Activated naive CD8-positive, alpha-beta T cell treated with anti-CD3 and anti-CD28 coated beads, Interleukin-2, amount 10 ng/mL, durations not matched to agents 7 days and 5 days (primary cell): Measurements from ENCODE around the gene FLVCR2. TPM values are rescaled to one million over a fixed set of nuclear protein-coding genes. Genes with fewer than 3 reads are reported as not detected.

Experiments
- ATAC-seq: fragments of 150-1000 bp; cut with Tn5 transposase; one replicate; pipeline ENCODE4 v1.10.0; 2021; ENCODE audit warnings: low read depth, moderate library complexity
- POLR2A ChIA-PET: fragments of 350-600 bp; sonication (Branson Sonifier 250); formaldehyde crosslinking; loops from one replicate; lab custom pipeline; 2021; ENCODE audit warnings: antibody characterized with exemption; lab: Charles Lee
- DNase-seq: peaks from one replicate; pipeline ENCODE4 v3.0.0; 2021
- H3K27ac Mint-ChIP-seq: one replicate; pipeline ENCODE4 v1.8.0; 2022; ENCODE audit warnings: mild to moderate bottlenecking, mixed read lengths
- H3K27me3 Mint-ChIP-seq: one replicate; pipeline ENCODE4 v1.8.0; 2022; ENCODE audit warnings: mild to moderate bottlenecking, moderate library complexity, mixed read lengths
- H3K36me3 Mint-ChIP-seq: one replicate; pipeline ENCODE4 v1.8.0; 2021; ENCODE audit warnings: mild to moderate bottlenecking, mixed read lengths
- H3K4me1 Mint-ChIP-seq: one replicate; pipeline ENCODE4 v1.8.0; 2021; ENCODE audit warnings: mixed read lengths
- H3K4me3 Mint-ChIP-seq: one replicate; pipeline ENCODE4 v1.8.0; 2022; ENCODE audit warnings: mild to moderate bottlenecking, moderate library complexity, mixed read lengths
- H3K9me3 Mint-ChIP-seq: one replicate; pipeline ENCODE4 v1.8.0; 2021; ENCODE audit warnings: mixed read lengths
- total RNA-seq, 2 experiments: library from RNA; stranded (reverse); gene quantifications; one replicate each; pipeline ENCODE4 v1.2.3, GENCODE V29; 2021

FLVCR2 gene
- total RNA-seq, 2 experiments from 2014 or later = 0.74 to 5.0 TPM

DNA sequence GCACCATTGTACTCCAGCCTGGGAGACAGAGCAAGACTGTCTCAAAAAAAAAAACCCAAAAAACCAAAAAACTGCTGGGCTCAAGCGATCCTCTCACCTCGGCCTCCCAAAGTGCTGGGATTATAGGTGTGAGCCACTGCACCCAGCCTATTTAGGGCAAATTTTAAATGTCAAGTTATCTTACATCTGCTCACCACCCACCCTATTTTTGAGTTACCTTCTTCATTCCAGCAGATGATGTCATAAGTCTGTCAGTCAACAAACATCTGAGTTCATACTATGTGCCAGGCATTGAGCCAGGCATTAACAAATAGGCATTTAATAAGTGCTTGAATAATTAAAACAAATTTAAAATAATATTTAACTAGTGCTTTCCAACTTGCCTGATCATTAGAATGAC is 34.6 kb upstream of the FLVCR2 start:
- H3K4me3 Mint-ChIP-seq = peak overlapping the region; percentile 49
- POLR2A ChIA-PET = interaction anchor here (0.9 to 4.1 kb wide), 3 partner anchors 9 to 22 kb away, joined by 4 to 44 read pairs (median 4); partner anchors contain the start of gene BATF
- H3K4me1 Mint-ChIP-seq = peaks cover 48% of the 10 kb centered on the region
- ATAC-seq (no peak), DNase-seq (no peak)
- peaks cover 14% of the 10 kb centered on the region for H3K36me3 Mint-ChIP-seq
- H3K27ac Mint-ChIP-seq = peak overlapping the region; percentile 81
- no peaks in the 10 kb centered on the region for H3K27me3 Mint-ChIP-seq
- H3K9me3 Mint-ChIP-seq = no peaks in the 10 kb centered on the region

DNA sequence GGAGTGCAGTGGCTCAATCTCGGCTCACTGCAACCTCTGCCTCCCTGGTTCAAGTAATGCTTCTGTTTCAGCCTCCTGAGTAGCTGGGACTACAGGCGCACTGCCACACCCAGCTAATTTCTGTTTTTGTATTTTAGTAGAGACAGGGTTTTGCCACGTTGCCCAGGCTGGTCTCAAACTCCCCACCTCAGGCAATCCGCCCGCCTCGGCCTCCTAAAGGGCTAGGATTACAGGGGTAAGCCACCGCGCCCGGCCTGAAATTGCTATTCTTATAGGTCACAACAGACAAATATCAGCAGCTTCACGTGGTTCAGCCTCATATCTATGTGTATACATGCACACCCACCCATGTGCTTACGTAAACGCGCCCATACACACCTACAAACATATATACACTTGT is 32.5 kb upstream of the FLVCR2 start:
- ATAC-seq = no peak
- Mint-ChIP-seq H3K4me1 (peaks cover 29% of the 10 kb centered on the region), H3K27ac (no peak overlapping the region), H3K27me3 (no peaks in the 10 kb centered on the region), H3K9me3 (no peaks in the 10 kb centered on the region), H3K36me3 (peaks cover 15% of the 10 kb centered on the region), H3K4me3 (no peak overlapping the region)
- DNase-seq = no peak
- POLR2A ChIA-PET = no interaction called here

DNA sequence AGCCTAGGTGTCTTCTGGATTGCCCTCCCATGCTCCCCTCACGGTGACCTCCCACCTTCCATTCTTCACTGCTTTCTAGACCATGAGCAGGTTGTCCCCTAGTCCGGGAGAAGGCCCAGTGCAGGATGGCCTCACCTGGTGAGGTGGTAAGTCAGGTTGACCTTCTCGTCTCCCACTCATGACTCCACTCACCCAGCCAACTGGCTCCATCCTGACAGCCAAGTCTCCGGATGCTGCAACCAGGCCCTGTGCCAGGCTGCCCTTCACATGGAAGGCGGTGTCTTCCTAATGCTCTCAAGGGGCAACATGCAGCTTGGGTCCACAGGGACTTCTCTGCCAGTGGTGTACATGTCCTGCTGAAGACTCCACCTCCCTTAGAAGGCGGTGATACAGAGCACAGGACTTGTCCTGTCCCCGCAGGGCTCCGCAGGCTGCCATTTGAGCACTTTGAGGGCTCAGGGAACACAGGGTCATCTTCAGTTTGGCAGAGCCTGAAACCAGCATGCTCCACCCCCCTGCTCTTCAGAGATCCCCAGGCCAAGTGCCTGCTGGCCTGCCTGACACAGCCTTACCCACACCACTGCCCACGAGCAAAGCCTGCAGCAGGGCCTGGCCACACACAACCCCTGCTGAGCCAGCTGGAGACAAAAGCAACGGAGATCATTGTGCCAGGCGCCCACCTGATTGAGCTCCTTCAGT is 30.7 kb upstream of the FLVCR2 start:
- Mint-ChIP-seq H3K36me3 (peaks cover 15% of the 10 kb centered on the region), H3K4me1 (peaks cover 14% of the 10 kb centered on the region), H3K27ac (no peak overlapping the region), H3K9me3 (no peaks in the 10 kb centered on the region), H3K4me3 (no peak overlapping the region), H3K27me3 (no peaks in the 10 kb centered on the region)
- DNase-seq (no peak), ATAC-seq (no peak)
- POLR2A ChIA-PET = no interaction called here

DNA sequence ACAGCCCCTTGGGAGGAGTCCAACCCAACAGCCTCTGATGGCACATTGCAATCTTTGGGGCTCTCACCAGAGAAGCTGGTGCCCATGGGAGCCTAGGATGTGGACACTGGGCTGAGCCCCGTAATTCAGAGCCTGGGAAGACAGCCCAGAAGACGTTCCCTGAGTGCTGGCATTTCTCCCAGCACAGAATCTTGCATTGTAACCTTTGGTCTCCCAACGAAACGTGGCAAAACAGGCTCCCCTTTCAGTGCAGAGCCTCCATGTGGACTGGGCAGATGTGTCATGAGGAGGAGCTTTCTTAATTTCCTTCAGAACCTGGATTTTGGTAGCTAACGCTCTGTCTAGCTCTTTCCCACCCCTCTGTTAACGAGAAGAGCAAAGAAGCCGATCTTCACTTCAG is 29.9 kb upstream of the FLVCR2 start:
- DNase-seq (no peak), ATAC-seq (no peak)
- POLR2A ChIA-PET = no interaction called here
- H3K4me3 Mint-ChIP-seq = no peak overlapping the region
- peaks cover 10% of the 10 kb centered on the region for H3K4me1 Mint-ChIP-seq
- H3K36me3 Mint-ChIP-seq = peaks cover 15% of the 10 kb centered on the region
- H3K9me3 Mint-ChIP-seq = no peaks in the 10 kb centered on the region
- no peak overlapping the region for H3K27ac Mint-ChIP-seq
- no peaks in the 10 kb centered on the region for H3K27me3 Mint-ChIP-seq

DNA sequence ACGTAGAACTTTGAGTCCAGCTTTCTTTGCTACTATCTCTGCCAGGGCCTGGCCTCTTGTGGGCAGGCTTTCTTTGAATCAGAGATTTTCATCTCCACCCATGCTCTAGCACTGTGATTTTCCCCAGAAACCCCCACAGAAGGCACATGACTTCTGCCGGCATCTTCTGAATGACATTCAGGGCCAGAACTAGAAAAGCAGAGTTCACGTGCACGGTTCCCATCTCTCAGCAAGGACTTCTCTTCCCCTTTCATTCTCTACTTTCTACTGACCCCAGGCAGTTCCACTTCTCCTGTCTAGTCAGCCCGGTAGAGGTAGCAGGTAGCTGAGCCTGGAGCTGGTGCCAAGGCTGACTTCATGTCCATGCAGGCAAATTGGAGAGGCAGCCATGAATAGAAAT is 29.3 kb upstream of the FLVCR2 start:
- Mint-ChIP-seq H3K27me3 (no peaks in the 10 kb centered on the region), H3K36me3 (peaks cover 15% of the 10 kb centered on the region), H3K4me3 (no peak overlapping the region), H3K27ac (no peak overlapping the region), H3K9me3 (no peaks in the 10 kb centered on the region), H3K4me1 (peaks cover 10% of the 10 kb centered on the region)
- DNase-seq (no peak), ATAC-seq (no peak)
- POLR2A ChIA-PET = no interaction called here

DNA sequence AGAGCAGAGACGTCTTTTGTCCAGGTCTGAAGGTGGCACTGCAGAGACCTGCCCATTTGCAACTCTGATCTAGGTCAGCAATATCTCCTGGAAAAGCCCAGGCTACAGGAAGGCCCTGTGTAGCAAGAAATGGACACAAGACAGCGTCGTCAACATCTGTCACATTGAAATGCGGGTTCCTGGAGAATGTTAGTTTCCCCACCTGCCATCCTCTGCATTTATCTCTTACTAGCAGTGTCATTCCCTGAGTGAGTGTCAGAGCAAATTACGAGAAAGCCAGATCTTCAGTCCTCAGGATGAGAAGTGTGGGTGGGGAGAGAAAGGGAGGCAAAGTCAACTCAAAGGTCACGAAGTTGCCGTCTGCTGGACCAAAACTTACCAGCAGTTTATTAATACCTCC is 27.4 kb upstream of the FLVCR2 start:
- Mint-ChIP-seq H3K4me1 (peaks cover 8% of the 10 kb centered on the region), H3K36me3 (peaks cover 17% of the 10 kb centered on the region), H3K27me3 (no peaks in the 10 kb centered on the region), H3K9me3 (no peaks in the 10 kb centered on the region), H3K4me3 (no peak overlapping the region), H3K27ac (no peak overlapping the region)
- DNase-seq (no peak), ATAC-seq (no peak)
- POLR2A ChIA-PET = no interaction called here

DNA sequence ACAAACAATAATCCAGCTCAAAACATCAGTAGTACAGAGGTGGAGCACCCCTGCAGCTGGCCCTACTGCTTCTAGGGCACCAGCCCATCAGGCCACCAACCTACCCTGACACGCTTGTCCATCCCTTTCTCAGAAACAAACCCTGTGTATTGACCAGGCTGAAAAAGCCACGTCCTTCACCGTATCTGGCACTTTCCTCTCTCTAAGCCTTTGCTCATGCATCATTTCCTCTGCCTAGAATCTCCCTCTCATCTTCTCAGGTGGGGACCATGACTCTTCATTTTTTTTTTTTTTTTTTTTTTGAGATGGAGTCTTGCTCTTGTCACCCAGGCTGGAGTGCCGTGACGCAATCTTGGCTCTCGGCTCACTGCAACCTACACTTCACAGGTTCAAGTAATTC is 25.3 kb upstream of the FLVCR2 start:
- H3K27ac Mint-ChIP-seq = no peak overlapping the region
- ATAC-seq (no peak), DNase-seq (no peak)
- no peak overlapping the region for H3K4me3 Mint-ChIP-seq
- POLR2A ChIA-PET = interaction anchor here (0.8 to 1.4 kb wide), 2 partner anchors 10 to 31 kb away, joined by 4 read pairs; partner anchors contain the start of gene BATF
- peaks cover 2% of the 10 kb centered on the region for H3K9me3 Mint-ChIP-seq
- peaks cover 7% of the 10 kb centered on the region for H3K36me3 Mint-ChIP-seq
- H3K4me1 Mint-ChIP-seq = peaks cover 8% of the 10 kb centered on the region
- no peaks in the 10 kb centered on the region for H3K27me3 Mint-ChIP-seq

DNA sequence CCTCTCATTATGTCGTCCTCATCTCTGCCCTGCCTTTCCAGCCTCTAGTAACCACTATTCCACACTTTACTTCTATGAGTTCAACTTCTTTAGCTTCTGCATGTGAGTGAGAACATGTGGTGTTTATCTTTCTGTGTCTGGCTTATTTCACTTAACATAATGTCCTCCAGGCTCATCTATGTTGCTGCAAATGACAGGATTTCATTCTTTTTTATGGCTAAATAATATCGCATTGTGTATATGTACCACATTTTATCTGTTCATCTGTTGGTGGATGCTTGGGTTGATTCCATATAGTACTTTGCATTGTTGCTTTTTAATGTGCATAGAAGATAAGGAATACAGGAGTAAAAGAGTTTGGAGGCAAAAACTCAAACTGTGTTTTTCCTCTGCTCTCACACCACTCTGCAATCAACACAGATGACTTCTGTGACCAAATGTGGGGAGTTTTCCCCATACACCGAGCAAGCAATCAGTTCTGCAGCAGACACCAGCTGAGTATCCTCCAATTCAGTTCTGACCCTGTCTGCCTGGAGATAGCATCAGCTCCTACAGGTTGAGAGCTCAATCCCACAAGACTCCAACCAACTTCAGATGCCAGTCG is 24.6 kb upstream of the FLVCR2 start:
- Mint-ChIP-seq H3K27ac (no peak overlapping the region), H3K9me3 (peaks cover 2% of the 10 kb centered on the region), H3K36me3 (peaks cover 7% of the 10 kb centered on the region), H3K4me3 (no peak overlapping the region), H3K27me3 (no peaks in the 10 kb centered on the region), H3K4me1 (peaks cover 8% of the 10 kb centered on the region)
- ATAC-seq (no peak), DNase-seq (no peak)
- POLR2A ChIA-PET = interaction anchor here (1.4 kb wide), 1 partner anchor 31 kb away, joined by 4 read pairs; the partner anchor contains the start of gene BATF

DNA sequence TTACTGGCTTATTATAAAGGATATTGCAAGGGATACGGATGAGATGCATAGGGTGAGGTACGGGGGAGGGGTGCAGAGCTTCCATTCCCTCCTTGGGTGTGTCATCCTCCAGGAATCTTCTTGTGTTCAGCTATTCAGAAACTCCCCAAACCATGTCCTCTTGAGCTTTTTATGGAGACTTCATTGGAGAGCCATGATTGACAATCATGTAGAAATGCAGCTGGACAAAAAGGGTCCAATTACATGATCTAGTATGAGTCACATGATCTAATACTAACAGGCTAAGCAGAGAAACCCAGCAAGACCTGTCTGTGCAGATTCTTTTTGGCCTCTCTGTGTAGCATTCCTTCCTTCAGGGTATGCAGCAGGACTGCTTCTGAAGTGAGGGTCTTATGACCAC is 23.9 kb upstream of the FLVCR2 start:
- Mint-ChIP-seq H3K9me3 (peaks cover 2% of the 10 kb centered on the region), H3K4me1 (peaks cover 12% of the 10 kb centered on the region), H3K36me3 (peaks cover 7% of the 10 kb centered on the region), H3K27ac (no peak overlapping the region), H3K27me3 (no peaks in the 10 kb centered on the region), H3K4me3 (no peak overlapping the region)
- DNase-seq = no peak
- ATAC-seq = no peak
- POLR2A ChIA-PET = no interaction called here

DNA sequence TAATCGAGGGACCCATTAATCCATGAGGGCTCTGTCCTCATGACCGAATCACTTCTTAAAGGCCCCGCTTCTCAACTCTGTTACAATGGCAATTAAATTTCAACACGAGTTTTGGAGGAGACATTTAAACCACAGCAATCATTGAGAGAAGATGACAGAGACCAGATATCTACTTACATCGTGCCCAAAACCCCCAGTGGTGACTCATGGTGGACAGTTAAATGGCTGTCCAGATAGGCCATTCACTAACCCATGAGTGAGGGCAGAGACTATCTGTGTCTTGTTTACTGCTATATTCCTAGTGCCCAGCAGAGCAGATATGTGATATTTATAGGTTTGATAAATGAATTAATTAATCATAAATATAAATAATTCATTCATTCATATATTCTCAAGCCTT is 20.0 kb upstream of the FLVCR2 start:
- DNase-seq = no peak
- no peak overlapping the region for H3K27ac Mint-ChIP-seq
- H3K4me1 Mint-ChIP-seq = peaks cover 28% of the 10 kb centered on the region
- no peak overlapping the region for H3K4me3 Mint-ChIP-seq
- peaks cover 5% of the 10 kb centered on the region for H3K36me3 Mint-ChIP-seq
- H3K27me3 Mint-ChIP-seq = no peaks in the 10 kb centered on the region
- peaks cover 2% of the 10 kb centered on the region for H3K9me3 Mint-ChIP-seq
- POLR2A ChIA-PET = no interaction called here
- no peak for ATAC-seq

DNA sequence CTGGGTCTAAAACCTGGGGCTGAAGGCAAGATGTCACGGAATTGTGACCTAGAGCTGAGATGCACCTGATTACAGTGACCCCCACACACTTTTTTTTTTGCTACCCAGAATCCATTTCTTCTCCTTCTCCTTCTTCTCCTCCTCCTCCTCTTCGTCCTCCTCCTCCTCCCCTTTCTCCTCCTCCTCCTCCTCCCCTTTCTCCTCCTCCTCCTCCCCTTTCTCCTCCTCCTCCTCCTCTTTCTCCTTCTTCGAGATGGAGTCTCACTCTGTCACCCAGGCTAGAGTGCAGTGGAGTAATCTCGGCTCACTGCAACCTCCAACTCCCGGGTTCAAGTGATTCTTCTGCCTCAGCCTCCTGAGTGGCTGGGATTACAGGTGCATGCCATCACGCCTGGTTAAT is 19.4 kb upstream of the FLVCR2 start:
- no peak for ATAC-seq
- DNase-seq = no peak
- peaks cover 2% of the 10 kb centered on the region for H3K9me3 Mint-ChIP-seq
- H3K4me3 Mint-ChIP-seq = no peak overlapping the region
- no peak overlapping the region for H3K27ac Mint-ChIP-seq
- no peaks in the 10 kb centered on the region for H3K27me3 Mint-ChIP-seq
- peaks cover 25% of the 10 kb centered on the region for H3K4me1 Mint-ChIP-seq
- POLR2A ChIA-PET = interaction anchor here (3.2 kb wide), 1 partner anchor 37 kb away, joined by 10 read pairs; the partner anchor contains the start of gene BATF
- peaks cover 5% of the 10 kb centered on the region for H3K36me3 Mint-ChIP-seq

DNA sequence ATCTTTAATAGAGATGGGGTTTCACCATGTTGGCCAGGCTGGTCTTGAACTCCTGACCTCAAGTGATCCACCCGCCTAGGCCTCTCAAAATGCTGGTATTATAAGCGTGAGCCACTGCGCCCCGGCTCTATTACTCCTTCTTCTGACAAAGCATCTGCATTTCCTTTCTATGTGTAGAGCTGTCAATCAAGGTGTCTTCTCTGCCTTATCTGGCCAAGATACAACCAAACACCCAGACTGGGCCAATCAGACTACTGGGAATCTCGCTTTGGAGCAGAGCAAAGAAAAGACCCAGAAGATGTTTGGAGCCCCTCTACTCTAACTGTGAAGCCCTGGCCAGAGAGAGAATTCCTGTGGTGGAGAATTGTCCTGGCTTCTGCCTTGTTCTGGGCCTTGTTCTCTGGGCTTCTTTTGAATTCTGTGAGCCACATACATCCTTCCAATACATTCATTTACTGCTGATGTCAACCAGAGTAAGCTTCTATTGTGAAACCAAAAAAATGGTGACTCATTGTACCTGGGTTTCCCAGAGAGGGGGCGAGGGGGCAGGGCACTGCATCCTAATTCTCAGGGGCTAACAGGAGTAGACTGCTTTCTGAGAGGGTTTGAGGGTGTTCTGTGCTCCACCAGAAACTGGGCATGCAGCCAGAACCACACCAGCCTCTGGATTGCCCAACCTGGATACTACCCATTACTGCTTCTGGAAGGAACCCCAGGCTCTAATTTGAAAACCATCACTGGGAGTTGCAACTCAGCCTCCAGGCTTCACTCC is 18.8 kb upstream of the FLVCR2 start:
- peak; percentile 46 for ATAC-seq
- Mint-ChIP-seq H3K9me3 (peaks cover 2% of the 10 kb centered on the region), H3K4me3 (no peak overlapping the region), H3K4me1 (peaks cover 27% of the 10 kb centered on the region), H3K27me3 (no peaks in the 10 kb centered on the region), H3K36me3 (peaks cover under 1% of the 10 kb centered on the region), H3K27ac (peak overlapping the region; percentile 2)
- POLR2A ChIA-PET = interaction anchor here (3.2 kb wide), 1 partner anchor 37 kb away, joined by 10 read pairs; the partner anchor contains the start of gene BATF
- no peak for DNase-seq

DNA sequence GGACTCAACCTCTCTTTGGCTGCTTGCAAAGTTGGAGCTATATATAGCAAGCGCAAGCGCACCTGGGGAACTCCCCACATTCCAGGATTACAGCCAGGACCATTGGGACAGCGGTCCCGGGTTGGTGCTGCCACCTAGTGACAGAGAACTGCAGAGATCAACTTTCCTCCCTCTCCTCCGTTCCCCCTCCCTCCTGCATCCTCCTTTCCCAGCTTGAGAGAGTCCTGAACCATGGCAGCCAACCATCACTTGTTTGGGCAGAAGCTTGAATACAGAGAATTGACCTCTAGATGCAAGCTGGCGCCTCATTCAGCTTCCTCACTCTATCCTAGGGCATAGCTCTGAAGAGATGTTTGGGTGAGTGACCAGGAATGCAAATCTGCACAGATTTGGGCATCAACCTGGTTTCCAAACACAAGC is 17.4 kb upstream of the FLVCR2 start:
- H3K4me3 Mint-ChIP-seq = peak overlapping the region; percentile 4
- POLR2A ChIA-PET = interaction anchor here (1.2 to 3.2 kb wide), 2 partner anchors 39 to 72 kb away, joined by 3 to 10 read pairs; partner anchors contain the start of gene BATF
- H3K36me3 Mint-ChIP-seq = no peaks in the 10 kb centered on the region
- peaks cover 35% of the 10 kb centered on the region for H3K4me1 Mint-ChIP-seq
- H3K9me3 Mint-ChIP-seq = peaks cover 2% of the 10 kb centered on the region
- H3K27ac Mint-ChIP-seq = peak overlapping the region; percentile 17
- ATAC-seq (peak; percentile 44), DNase-seq (no peak)
- H3K27me3 Mint-ChIP-seq = no peaks in the 10 kb centered on the region
